ENCODE data around the gene NUCB1. TPM values are rescaled to one million over a fixed set of nuclear protein-coding genes. Genes with fewer than 3 reads are reported as not detected.
"Not testable (repeated sequence)": the region's sequence is repeated elsewhere in the genome, so short reads cannot be mapped to it uniquely, and the experiment has no call there.

The NUCB1 gene
- total and polyA plus RNA-seq, 9 of the 15 experiments (the other 6 are each of a cell fraction or from before 2014, with no cell fraction given) = 3.1 to 153 (median 71.7) TPM

GRCh38 chr19:48879025-48879637 is 21.0 kb upstream of the NUCB1 start (continued):
- peak; percentile 99 for TF ChIP-seq ADNP (tag; IDR thresholded peaks at IDR 0.05)

DNA sequence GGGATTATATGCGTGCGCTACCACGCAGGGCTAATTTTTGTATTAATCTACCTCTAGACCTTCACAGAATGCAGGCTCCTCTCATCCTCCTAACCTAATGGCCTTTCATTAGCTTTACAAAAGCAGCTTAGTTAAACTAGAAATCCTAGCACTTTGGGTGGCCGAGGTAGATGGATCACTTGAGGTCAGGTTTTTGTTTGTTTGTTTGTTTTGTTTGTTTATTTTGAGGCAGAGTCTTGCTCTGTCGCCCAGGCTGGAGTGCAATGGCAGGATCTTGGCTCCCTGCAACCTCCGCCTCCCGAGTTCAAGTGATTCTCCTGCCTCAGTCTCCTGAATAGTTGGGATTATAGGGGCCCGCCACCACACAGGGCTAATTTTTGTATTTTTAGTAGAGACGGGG is 20.4 kb upstream of the NUCB1 start:
- in situ Hi-C loops (cut with MboI) = loop anchor here (10.0 kb wide), 1 partner anchor 85 kb away; the partner anchor contains the start of gene FTL
- H2AFZ ChIP-seq (ENCODE audit: low read depth, low read length); BruUV-seq (replicated peaks); CTCF ChIA-PET (ENCODE audit: low intra/inter-chr PET ratio); H3K9me1 ChIP-seq (ENCODE audit: control insufficient read depth, insufficient read depth, low read length); intact Hi-C loops (cut with micrococcal nuclease); FAIRE-seq; H3K9me3 ChIP-seq (replicated peaks; ENCODE audit: control insufficient read depth, insufficient read depth, low read depth, low read length); DNase-seq (ENCODE audit: extremely low read depth in 1 of 4, low spot score in 3 of 4); ATAC-seq; H3K4me3 ChIP-seq; H3K9ac ChIP-seq (ENCODE audit: insufficient read depth in 1 of 2, low read depth in 2 of 2, low read length in 2 of 2); H3K27me3 ChIP-seq (ENCODE audit: control insufficient read depth in 2 of 2, insufficient read depth in 2 of 2, low read length in 2 of 2); H3K4me2 ChIP-seq (ENCODE audit: insufficient read depth, low read length): not testable (repeated sequence)
- 92% methylated on average over 9 of the region's 9 CpGs for WGBS (ENCODE audit: insufficient coverage, low coverage, missing lambda C conversion rate)
- H3K27ac ChIP-seq (ENCODE audit: extremely low read depth, low read depth, low read length) = 0 out of 3 replicates have a peak overlapping the region, but pooled peaks have one; percentile 56
- peak; percentile 18 for TF ChIP-seq ZNF280A (IDR thresholded peaks at IDR 0.05; ENCODE audit: low read depth, partially characterized antibody)
- 0 out of 2 replicates have a peak, but pooled peaks have one; percentile 40 for TF ChIP-seq RBFOX2 (IDR thresholded peaks at IDR 0.05; ENCODE audit: low read depth, low read length)
- peaks cover 25 to 36% of the 10 kb centered on the region in 2 experiments for H3K4me1 ChIP-seq (replicated peaks in 1 of 2; ENCODE audit: control insufficient read depth in 2 of 2, insufficient read depth in 2 of 2, low read length in 2 of 2)
- POLR2A ChIA-PET = interaction anchor here (0.9 to 12.2 kb wide), 15 partner anchors 9 to 480 kb away, joined by 3 to 439 read pairs (median 6); partner anchors contain the start of genes BAX, DHDH, FTL and GYS1
- H3K36me3 ChIP-seq (ENCODE audit: control insufficient read depth, insufficient read depth, low read length) = peaks cover 27% of the 10 kb centered on the region
- peaks cover 13% of the 10 kb centered on the region for H4K20me1 ChIP-seq (replicated peaks; ENCODE audit: control insufficient read depth, insufficient read depth, low read length)
- H3K79me2 ChIP-seq (ENCODE audit: control insufficient read depth, insufficient read depth, low read length) = peaks cover 30% of the 10 kb centered on the region
